Panc1 (cell line): ENCODE results near the gene DLGAP1.

Experiments
- CTCF ChIP-seq: fragments of 450-650 bp; IDR thresholded peaks from 2 replicates; pipeline ENCODE4 v1.5.1; 2017; ENCODE audit warnings: mild to moderate bottlenecking
- POLR2AphosphoS5 ChIP-seq: IDR thresholded peaks from 2 replicates; pipeline ENCODE4 v1.6.1; 2012; ENCODE audit warnings: mild to moderate bottlenecking, low read depth, low read length, moderate library complexity
- SIN3A ChIP-seq: IDR thresholded peaks from 2 replicates; pipeline ENCODE4 v1.6.1; 2012; ENCODE audit warnings: low read depth, mild to moderate bottlenecking, low read length, moderate library complexity, borderline replicate concordance; ENCODE audit not compliant: insufficient read depth

GRCh38 chr18:3615374-3615985 lies 839.6 kb downstream of the DLGAP1 start:
- TF ChIP-seq CTCF (no peak), POLR2AphosphoS5 (no peak), SIN3A (no peak)
